Kidney glomerular epithelial cell (primary cell): Measurements from ENCODE around the gene BHLHE23.

Source experiments
- DNase-seq: peaks from one replicate; lab custom pipeline; 2025; lab: John Stamatoyannopoulos, UW

BHLHE23 gene

GRCh38 chr20:63009045-63009961 lies 2.5 kb upstream of the BHLHE23 start:
- DNase-seq: peak; percentile 20

GRCh38 chr20:63008541-63009044 lies 1.8 kb upstream of the BHLHE23 start:
- DNase-seq: no peak

GRCh38 chr20:63007646-63008488 lies 1.1 kb upstream of the BHLHE23 start:
- DNase-seq: no peak

- no peak for DNase-seq
Measured at GRCh38 chr20:63007360-63007645, 539 bp upstream of the BHLHE23 start.

GRCh38 chr20:63005862-63006539 lies 763 bp downstream of the BHLHE23 start:
- no peak for DNase-seq

- DNase-seq: no peak
Measured at GRCh38 chr20:63005365-63005861, 1.4 kb downstream of the BHLHE23 start.

- no peak for DNase-seq
Measured at GRCh38 chr20:63004607-63005364, 2.0 kb downstream of the BHLHE23 start.

- no peak for DNase-seq
Measured at GRCh38 chr20:63003546-63003945, 3.2 kb downstream of the BHLHE23 start.

- DNase-seq: no peak
Measured at GRCh38 chr20:63002511-63002910, 4.3 kb downstream of the BHLHE23 start.

- no peak for DNase-seq
Measured at GRCh38 chr20:63000958-63001357, 5.8 kb downstream of the BHLHE23 start.

- DNase-seq: no peak
Measured at GRCh38 chr20:63000036-63000435, 6.7 kb downstream of the BHLHE23 start.

- no peak for DNase-seq
Measured at GRCh38 chr20:62999580-62999979, 7.2 kb downstream of the BHLHE23 start.

- no peak for DNase-seq
Measured at GRCh38 chr20:62998449-62998848, 8.3 kb downstream of the BHLHE23 start.

GRCh38 chr20:62997417-62998035 lies 9.2 kb downstream of the BHLHE23 start:
- DNase-seq: no peak

GRCh38 chr20:62996596-62996982 lies 10.2 kb downstream of the BHLHE23 start:
- DNase-seq: no peak

- no peak for DNase-seq
Measured at GRCh38 chr20:62995898-62996595, 10.7 kb downstream of the BHLHE23 start.

GRCh38 chr20:62995481-62995880 lies 11.3 kb downstream of the BHLHE23 start:
- no peak for DNase-seq

- DNase-seq: no peak
Measured at GRCh38 chr20:62994869-62995281, 11.9 kb downstream of the BHLHE23 start.

GRCh38 chr20:62993856-62994494 lies 12.8 kb downstream of the BHLHE23 start:
- no peak for DNase-seq

GRCh38 chr20:62991863-62992262 lies 14.9 kb downstream of the BHLHE23 start:
- no peak for DNase-seq
